ENCODE data around the gene LDHB. TPM values are rescaled to one million over a fixed set of nuclear protein-coding genes. Genes with fewer than 3 reads are reported as not detected.

Gene LDHB
- total and polyA plus RNA-seq, 10 of the 15 experiments (the other 5 are each of a cell fraction or from before 2014, with no cell fraction given): 800 to 3,692 (median 1,366) TPM

GRCh38 chr12:21659383-21659782, 1.7 kb upstream of the LDHB start:
- peak; percentile 13 for FAIRE-seq
- H3K4me3 ChIP-seq: no peak overlapping the region
- intact Hi-C loops (cut with micrococcal nuclease; ENCODE audit: unreplicated experiment) (loop anchor here (5.0 kb wide), 2 partner anchors 157 to 222 kb away; partner anchors contain the start of genes GOLT1B, PYROXD1 and RECQL), in situ Hi-C loops (cut with MboI) (loop anchor here (5.0 to 10.0 kb wide), 2 partner anchors 157 to 215 kb away; partner anchors contain the start of genes GOLT1B and RECQL)
- SMC1A ChIA-PET (ENCODE audit: uncharacterized antibody, unreplicated experiment): no interaction called here
- peaks cover 35% of the 10 kb centered on the region for H3K79me2 ChIP-seq (ENCODE audit: control insufficient read depth, insufficient read depth, low read length)
- H4K20me1 ChIP-seq (ENCODE audit: control insufficient read depth, insufficient read depth): no peaks in the 10 kb centered on the region
- 0% methylated on average over 1 of the region's 1 CpG for WGBS (ENCODE audit: insufficient coverage, insufficient replicate concordance, low lambda C conversion rate, missing lambda C conversion rate)
- no peak for ATAC-seq
- no peaks in the 10 kb centered on the region; the same call in none of the 2 replicates for H3K4me1 ChIP-seq (ENCODE audit: control insufficient read depth, insufficient read depth, low read length)
- DNase-seq (ENCODE audit: low read depth, low spot score): no peak
- CTCF ChIA-PET: no interaction called here
- TF ChIP-seq CTCF (IDR thresholded peaks at IDR 0.05 in 2 of 3, conservative IDR thresholded peaks at IDR 0.05 in 1 of 3; ENCODE audit: control insufficient read depth in 2 of 3, extremely low read depth in 1 of 3, insufficient read depth in 1 of 3, low read depth in 3 of 3, low read length in 3 of 3): peak in 1 of 3 experiments; percentile 13; a peak in 1 of 6 replicates
- TF ChIP-seq TAF1 (IDR thresholded peaks at IDR 0.05; ENCODE audit: borderline replicate concordance, low read depth, low read length): no peak
- no peak for TF ChIP-seq ZNF207 (IDR thresholded peaks at IDR 0.05; ENCODE audit: borderline replicate concordance)
- no peak for TF ChIP-seq MEF2B (IDR thresholded peaks at IDR 0.05; ENCODE audit: partially characterized antibody, poor library complexity, severe bottlenecking)
- TF ChIP-seq TCF7 (IDR thresholded peaks at IDR 0.05; ENCODE audit: borderline replicate concordance): no peak
- TF ChIP-seq KDM1A (IDR thresholded peaks at IDR 0.05; ENCODE audit: borderline replicate concordance): no peak
- no peak overlapping the region for H3K4me2 ChIP-seq (ENCODE audit: control insufficient read depth, insufficient read depth)
- no peak overlapping the region for H3K27ac ChIP-seq (ENCODE audit: control insufficient read depth, insufficient read depth)
- no peaks in the 10 kb centered on the region; a peak in 1 of 4 replicates for H3K27me3 ChIP-seq (replicated peaks in 1 of 2; ENCODE audit: control insufficient read depth in 2 of 2, insufficient read depth in 2 of 2, low read length in 1 of 2)
- BruUV-seq (replicated peaks): no TSS peak
- H3K9me3 ChIP-seq (replicated peaks; ENCODE audit: control insufficient read depth, insufficient read depth, low read length): no peaks in the 10 kb centered on the region
- no peaks in the 10 kb centered on the region for H3K36me3 ChIP-seq (ENCODE audit: control insufficient read depth in 2 of 2, insufficient read depth in 2 of 2, low read length in 1 of 2)
- RAD21 ChIA-PET (ENCODE audit: unreplicated experiment): no interaction called here
- no peak overlapping the region for H3K9ac ChIP-seq (ENCODE audit: control insufficient read depth, insufficient read depth, low read length)
- POLR2A ChIA-PET: no interaction called here
- no peak overlapping the region for H2AFZ ChIP-seq (ENCODE audit: control insufficient read depth, low read depth, low read length)
